RPMI7951 (cell line): ENCODE data around the gene ZNF750. TPM values are rescaled to one million over a fixed set of nuclear protein-coding genes. Genes with fewer than 3 reads are reported as not detected.

Experiments used
- DNase-seq: peaks from one replicate; pipeline ENCODE4 v3.0.0-alpha.2; 2012; ENCODE audit warnings: low read depth
- total RNA-seq: library from RNA; depleted of rRNA; stranded (reverse); fragments of >200 nt; shearing (Covaris generic); gene quantifications from 2 replicates; pipeline ENCODE4 v1.2.3, GENCODE V29; 2014

ZNF750 gene
- total RNA-seq, 1 experiment from 2014 or later, result not detected

DNA sequence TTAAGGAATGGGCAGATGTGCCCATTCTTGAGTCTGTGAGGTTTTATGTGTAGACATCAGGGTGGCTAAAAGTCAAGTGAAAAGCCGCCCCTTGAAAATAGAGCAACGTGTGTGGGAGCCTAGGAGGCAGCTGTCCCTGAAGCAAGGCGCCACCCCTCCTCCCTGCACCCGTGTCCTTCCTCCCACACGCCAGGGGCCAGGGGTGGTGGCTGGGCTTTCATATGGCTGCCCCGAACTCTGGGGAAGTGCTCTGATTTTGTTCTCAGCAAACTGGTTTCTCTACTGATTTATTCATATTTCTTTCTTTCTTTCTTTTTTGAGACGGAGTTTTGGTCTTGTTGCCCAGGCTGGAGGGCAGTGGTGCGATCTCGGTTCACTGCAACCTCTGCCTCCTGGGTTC lies 4.7 kb downstream of the ZNF750 start:
- no peak for DNase-seq

DNA sequence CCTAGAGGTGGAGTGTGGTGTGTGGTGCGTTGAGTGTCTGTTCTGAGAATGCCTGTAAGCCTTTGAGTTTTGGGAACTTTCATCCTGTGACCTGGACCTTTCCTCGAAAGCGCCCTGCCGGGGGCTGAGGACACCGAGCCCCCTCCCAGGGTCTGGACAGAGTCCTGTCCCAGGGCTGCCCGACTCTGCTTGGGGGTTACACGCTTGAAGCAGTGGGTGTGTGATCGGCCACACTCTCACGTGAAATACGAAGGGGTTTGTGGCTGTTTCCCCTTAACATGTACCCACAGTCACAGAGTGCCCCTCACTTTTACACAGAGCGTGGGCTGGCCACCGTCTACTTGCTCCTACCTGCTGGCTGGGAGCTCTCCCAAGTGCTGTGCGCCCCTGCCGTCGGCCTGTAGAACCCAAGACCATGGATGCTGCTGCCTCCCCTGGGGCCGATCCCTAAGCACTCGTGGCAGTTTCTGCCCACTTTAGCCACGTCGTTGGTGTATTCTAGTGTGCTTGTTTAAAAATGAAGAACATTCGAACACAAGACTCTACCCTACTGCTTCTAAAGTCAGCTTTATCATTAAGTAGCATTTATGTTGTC lies 6.8 kb downstream of the ZNF750 start:
- DNase-seq, result no peak

DNA sequence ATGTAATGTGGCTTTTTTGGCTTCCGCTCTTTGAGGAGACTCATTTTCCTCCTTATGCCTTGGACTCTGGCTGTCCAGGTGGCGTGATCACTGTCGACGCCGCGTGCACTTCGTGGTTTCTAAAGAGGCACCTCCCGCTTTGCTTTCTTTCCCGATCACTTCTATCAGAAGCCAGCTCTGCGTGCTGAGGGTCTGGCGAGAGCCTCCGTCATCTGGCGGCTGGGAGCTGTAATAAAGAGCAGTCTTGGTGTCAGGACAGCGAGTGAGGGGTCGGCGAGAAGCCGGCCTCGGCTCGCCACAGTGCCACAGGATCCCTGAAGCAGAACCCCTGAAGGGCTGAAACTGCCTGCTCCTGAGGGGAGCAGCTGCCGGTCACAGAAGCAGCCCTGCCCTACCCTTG lies 7.4 kb downstream of the ZNF750 start:
- no peak for DNase-seq

DNA sequence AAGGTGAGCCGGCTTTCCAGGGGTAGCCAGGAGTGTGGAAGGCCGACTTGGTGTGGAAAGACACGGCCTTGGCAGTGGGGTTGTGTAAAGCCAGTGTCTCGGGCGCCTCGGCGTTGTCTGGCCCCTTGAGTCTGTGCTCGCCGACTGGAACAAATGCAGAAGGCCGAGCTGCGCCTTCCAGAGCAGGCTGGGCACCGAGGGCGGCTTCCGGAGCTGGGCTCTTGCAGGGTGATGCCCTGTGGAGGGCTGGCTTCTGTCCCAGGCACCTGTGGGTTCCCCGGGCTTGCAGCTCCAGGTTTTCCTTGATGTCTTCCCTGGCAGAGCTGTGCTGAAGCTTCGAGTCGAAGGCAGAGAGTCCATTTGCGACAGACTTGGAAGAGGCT lies 8.0 kb downstream of the ZNF750 start:
- DNase-seq, result no peak

DNA sequence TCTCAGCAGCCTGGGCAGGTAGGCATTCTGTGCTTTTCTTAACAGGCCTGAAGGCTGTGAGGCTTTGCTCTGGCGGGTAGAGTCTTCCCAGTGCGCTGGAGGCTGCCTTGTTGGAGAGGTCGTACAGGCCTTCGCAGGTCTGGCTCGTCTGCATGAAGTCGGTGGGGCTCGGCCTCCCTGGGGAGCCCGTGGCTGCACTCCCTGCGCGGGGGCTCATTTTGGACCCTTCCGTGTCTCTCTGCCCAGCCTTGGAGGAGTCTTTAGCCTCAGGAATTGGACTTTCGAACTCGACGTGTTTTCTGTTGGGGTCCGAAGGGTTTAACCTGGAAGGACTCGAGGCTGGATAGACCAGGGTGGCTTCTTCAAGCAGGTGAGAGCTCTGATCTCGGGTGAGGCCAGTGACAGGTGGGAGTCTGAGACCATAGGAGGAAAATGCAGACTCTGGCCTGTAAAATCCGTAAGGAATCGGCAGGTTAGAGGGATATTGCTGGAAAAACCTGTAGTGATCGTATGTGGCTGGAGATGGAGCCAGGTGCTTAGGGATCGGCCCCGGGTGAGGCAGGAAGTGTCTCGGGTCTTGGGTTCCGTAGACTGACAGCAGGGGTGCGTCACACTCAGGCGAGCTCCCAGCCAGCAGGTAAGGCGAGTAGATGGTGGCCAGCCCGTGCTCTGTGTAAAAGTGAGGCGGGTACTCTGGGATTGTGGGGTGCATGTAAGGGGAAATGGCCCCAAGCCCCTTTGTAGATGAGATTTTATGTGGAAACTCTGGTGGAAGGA lies 8.6 kb downstream of the ZNF750 start:
- no peak for DNase-seq

DNA sequence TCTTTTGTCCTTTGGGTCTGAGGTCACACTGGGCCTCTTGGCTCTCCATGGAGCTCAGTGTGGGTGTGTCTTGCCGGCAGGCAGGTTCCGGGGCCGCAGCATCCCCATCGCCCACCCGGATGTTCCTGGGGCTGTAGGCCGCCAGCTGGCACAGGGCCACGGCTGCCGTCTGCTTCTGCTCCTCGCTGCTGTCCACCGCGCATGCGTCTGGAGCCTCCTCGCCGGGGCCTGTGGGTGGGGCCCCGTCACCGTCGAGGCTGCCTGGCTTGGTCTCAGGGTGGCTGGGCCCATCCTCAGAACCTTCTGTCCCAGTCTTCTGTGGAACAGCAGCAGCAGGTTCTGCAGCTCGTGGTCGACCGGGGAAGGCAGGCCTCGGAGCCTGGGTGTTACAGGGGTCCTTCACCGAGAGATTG lies 9.6 kb downstream of the ZNF750 start:
- DNase-seq, result no peak

DNA sequence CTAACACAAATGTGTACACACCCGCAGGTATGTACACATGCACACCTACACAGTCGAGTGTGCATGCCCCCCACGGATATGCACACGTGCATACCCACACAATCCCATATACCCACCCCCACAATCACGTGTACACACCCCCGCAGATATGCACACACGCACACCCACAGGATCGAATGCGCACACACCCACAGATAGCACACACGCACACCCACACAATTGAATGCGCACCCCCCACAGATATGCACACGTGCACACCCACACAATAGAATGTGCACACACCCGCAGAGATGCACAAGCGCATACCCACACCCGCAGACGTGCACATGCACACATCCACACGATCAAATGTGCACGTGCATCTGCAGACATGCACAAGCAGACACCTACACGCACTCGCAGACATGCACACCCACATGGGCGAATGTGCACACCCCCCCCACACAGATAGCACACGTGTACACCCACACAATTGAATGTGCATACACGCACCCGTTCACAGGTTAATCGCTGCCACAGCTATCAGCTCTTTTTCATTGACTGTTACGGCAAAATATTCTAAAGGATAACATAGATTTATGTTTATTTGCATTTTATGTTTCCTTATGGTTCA lies 10.8 kb downstream of the ZNF750 start:
- no peak for DNase-seq

DNA sequence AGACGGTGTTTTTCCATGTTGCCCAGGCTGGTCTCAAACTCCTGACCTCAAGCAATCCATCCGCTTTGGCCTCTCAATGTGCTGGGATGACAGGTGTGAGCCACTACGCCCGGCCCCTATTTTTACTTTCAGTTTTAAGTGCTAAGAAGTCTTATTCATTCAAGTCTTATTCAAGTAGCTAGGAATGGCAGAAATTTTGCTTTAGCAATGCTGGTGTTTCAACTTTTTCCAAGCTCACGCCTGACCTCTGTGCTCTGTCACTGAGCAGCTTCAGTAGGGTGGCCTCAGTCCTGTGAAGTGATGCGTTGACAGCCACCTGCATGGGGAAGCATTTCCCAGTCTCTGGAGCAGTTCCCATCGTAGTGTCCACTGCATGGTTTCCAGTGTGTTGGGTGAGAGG lies 12.9 kb downstream of the ZNF750 start:
- DNase-seq, result no peak

DNA sequence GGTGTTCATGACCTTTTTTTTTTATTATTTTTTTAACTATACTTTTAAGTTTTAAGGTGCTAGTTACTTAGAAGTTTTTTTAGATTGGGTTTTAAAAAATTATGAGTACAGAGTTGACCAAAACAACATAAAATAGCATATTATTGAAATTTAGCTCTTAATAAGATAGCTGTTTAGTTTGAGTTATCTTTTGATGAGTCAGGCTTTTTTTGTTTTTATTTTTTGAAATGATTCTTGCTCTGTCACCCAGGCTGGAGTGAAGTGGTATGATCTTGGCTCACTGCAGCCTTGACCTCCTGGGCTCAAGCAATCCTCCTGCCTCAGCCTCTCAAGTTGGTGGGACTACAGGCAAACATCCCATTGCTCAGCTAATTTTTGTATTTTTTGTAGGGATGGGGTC lies 13.6 kb downstream of the ZNF750 start:
- no peak for DNase-seq

DNA sequence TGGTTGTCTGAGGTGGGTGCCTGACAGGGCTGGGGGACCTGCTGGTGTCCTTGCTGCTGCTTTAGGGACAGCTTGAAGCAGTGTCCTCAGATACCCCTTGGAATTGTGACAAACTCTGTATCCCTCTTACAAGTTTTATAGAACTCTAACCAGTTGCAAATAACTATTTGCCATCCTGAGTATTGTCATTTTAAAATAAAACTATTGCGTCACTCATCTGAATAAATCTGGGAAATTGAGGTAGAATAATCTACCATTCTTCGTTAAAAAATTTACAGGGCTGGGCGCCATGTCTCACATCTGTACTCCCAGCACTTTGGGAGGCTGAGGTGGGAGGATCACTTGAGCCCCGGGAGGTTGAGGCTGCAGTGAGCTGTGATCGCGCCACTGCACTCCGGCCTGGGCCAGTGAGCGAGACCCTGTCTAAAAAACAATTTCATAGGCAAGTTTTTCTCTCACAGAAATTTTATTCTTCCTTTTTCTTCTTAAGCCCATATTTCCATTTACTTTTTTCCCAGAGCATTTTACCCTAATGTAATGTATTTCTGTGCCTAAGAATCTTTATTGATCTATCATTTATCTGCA lies 14.2 kb downstream of the ZNF750 start:
- DNase-seq, result no peak

DNA sequence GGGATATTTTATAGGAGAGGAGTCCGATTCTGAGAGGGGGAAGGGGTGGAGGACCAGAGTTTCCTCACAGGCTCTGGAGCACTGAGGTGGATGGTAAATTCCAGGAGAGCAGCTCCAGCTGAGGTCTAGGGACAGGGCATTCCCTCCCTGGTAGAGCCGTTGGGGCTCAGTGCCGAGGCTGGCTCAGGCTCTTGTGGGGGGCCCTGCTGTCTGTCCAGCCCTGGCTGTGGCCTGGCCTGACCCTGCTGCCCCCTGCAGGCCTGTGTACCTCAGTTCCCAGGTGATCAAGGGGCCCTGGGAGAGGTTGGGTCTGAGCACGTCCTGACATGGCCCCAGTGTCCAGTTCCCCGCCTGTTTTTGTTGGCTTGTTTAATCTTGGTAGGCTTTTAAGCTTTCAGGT lies 16.8 kb downstream of the ZNF750 start:
- DNase-seq, result no peak

DNA sequence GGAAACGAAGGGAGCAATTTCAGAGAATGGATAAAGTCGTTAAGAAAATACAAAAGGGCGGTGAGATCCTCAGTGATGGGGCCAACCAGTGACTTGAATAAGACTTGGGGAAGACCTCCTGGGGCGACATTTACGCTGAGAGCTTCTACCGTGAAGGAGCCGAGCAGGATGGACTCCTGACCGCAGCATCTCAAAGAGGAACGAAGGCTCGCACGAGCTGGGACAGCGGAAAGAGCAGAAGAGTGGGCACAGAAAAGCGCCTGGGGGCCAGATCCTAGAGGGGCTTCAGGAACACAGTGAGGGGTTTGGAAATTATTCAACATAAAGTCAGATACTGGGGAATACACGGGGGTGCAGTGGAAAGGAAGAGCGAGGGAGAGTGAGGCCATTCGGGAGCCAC lies 17.5 kb downstream of the ZNF750 start:
- no peak for DNase-seq

DNA sequence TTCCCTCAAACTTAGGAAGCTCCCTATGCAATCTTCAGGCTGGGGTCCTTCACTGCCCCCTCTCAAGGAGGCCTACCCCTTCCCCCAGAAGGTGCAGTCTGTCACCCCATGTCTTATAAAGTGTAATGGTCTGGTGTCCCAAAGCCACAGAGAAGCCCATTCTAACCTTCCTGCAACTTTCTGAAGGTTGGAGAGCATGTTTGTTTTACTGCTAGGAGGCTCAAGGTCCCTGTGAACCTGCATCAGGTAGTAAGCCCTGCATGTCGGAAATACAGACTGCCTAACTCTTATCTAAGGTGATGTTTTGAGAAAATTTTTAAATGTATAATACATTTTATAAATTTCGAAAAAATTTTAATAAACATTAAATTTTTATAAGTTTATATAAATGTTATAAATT lies 18.3 kb downstream of the ZNF750 start:
- DNase-seq, result no peak

DNA sequence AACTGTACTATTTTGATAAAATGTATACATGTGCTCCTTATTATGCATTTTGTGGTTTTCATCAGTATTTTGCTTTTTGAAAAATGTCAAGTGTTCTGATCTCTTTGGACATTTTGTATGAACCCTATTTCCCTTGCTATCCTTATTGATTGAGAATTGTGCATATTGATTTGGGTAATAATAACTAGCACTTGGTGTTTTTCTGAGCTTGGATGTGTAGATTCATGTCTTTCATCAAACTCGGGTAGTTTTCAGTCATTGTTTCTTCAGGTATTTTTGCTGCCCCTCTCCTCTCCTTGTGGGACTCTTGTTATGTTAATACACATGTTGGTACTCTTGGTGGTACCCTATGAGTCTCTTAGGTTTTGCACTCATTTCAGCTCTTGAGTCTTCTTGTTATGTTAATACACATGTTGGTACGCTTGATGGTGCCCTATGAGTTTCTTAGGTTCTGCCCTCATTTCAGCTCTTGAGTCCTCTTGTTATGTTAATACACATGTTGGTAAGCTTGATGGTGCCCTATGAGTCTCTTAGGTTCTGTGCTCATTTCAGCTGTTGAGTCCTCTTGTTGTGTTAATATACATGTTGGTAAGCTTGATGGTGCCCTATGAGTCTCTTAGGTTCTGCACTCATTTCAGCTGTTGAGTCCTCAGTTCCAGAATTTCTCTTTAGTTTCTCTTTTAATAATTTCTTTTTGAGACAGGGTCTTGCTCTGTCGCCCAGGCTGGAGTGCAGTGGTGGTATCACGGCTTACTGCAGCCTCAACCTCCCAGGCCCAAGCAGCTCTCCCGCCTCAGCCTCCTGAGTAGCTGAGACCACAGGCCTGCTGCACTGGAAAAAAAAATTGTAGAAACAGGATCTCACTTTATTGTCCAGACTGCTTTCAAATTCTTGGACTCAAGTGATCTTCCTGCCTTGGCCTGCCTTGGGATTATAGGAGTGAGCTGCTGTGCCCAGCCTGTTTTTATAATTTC lies 19.3 kb downstream of the ZNF750 start:
- no peak for DNase-seq

DNA sequence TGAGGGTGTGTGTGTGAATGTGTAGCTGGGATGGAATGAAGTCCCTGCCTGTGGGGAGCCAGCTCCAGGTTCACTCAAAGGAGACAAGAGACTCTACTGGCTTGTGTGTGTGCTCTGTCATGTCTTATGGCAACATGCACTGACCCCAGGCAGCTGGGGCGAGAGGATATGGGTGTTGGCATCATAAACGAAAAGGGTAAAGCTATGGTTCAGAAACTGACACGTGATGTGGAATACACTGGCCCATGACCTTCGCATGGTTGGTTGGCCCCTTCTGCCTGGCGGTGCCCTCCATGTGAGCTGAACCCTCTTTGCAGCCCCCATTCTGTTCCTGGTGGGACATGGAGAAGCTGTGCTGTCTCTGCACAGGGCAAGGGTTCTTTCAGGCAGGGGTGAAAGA lies 21.9 kb downstream of the ZNF750 start:
- no peak for DNase-seq

DNA sequence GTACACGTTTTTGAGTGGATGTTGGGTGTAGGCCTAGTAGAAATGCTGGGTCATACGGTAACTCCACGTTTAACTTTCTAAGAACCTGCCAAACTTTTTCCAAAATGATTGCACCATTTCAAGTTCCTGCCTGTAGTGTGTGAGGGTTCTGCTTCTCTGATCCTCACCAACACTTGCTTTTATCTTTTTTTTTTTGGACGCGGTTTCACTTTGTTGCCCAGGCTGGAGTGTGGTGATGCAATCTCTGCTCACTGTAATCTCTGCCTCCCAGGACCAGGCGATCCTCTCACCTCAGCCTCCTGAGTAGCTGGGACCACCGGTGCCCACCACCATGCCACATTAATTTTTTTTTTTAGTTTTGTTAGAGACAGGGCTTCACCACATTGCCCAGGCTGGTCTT lies 23.5 kb downstream of the ZNF750 start:
- DNase-seq, result no peak

DNA sequence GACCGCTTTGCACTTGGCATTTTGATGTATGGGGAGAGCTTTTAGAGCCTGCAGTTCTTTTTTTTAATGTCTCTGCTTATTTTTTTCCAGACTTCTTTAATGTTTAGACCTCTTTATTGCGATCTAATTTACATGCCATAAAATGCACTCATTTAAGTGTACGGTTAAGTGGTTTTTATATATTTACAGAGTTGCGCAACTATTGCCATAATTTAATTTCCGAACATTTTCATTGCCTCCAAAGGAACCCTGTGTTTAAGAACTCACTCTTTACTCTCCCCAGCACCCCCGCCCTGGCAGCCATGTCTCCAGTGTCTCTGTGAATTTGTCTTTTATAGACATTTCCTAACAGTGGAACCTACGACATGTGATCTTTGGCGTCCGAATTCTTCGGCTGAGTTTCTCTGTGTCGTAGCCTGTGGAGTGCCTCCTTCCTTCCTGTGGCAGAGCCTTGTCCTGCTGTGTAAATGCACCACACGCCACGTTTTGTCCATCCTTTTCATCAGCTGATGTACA lies 24.0 kb downstream of the ZNF750 start:
- no peak for DNase-seq

DNA sequence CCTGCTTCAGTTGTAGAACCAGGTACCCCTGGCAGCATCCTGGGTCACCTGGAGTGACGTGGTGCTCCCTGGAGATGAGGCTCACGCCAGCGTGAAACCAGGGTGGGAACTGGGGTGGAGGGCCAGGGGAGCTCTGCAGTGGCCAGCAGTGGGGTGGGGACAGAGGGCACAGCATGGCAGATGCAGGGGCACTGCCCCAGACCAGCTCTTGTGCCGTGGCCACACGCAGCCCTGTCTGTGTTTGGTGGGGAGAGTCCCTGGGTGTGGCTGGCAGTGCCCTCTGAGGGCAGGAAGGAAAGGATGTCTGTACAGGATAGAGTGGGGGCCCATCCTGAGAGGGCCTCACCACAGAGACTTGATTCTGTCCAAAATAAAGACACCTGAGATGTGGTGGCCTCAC lies 24.5 kb downstream of the ZNF750 start:
- no peak for DNase-seq

DNA sequence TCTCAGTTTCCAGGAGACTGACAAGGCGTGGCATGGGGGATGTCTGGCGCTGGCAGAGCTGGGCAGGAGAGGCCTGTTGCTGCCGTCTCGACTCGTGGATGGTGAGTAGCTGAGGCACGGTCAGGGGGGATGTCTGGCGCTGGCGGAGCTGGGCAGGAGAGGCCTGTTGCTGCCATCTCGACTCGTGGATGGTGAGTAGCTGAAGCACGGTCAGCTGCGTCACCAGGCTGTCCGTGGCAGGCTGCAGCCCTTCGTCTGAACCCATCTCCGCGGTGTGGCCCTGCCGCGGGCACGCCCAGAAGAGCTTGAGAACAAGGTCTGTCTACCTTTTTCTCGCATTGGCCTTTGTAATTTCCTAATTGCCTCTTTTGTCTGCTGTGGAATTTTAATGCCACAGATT lies 25.0 kb downstream of the ZNF750 start:
- no peak for DNase-seq

DNA sequence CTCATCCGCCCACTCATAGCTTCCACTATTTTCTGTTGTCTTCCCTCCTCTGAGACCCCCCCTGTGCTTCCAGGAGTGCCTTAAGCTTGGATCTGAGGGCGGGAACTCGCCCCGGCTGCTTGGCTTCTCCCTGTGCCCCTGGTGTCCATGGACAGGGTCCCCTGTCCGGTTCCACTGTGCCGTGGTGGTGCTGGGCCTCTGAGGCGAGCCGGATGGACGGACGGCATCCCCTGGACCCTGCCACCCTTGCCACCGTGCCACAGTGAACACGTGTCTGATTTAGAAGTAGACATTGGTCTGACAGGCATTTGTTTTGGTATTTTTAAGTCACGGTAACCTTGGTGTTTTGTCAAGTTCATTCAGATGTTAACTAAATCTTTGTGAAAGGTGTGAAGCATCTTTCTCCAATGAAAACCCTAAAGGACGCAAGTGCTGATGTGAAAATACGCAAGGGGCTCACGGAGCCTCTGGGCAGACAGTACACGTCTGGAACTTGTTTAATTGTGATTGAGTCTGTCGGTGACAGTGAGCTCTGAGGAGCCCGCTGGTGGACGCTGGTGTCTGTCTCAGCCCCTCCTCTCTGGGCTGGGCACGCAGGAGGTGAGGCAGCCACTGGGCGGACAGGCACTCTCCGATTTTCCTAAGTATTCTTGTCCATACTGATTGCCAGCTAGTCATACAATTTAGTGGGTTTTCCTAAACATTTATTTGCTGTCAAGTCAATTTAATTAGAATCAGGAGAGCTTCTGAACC lies 26.3 kb downstream of the ZNF750 start:
- DNase-seq, result no peak

DNA sequence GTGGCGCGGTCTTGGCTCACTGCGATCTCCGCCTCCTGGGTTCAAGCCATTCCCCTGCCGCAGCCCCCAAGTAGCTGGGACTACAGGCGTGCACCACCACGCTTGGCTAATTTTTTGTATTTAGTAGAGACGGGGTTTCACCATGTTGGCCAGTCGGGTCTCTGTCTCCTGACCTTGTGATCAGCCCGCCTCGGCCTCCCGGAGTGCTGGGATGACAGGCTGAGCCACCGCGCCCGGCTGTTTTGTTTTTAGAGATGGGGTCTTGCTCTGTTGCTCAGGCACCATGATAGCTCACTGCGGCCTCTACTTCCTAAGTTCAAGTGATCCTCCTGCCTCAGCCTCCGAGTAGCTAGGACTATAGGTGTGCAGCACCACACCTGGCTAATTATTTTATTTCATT lies 27.2 kb downstream of the ZNF750 start:
- no peak for DNase-seq
